Endodermal cell (in vitro differentiated cells): ENCODE measurements around the gene MBD5. TPM values are rescaled to one million over a fixed set of nuclear protein-coding genes. Genes with fewer than 3 reads are reported as not detected.

Experiments used
- DNase-seq: peaks from one replicate; pipeline ENCODE4 v3.0.0-alpha.2; 2017
- H3K27ac ChIP-seq: 2 replicates; pipeline ENCODE4 v1.5.1; 2013; ENCODE audit warnings: mild to moderate bottlenecking, low read depth, low read length, moderate library complexity
- H3K27me3 ChIP-seq: 2 replicates; pipeline ENCODE4 v1.6.1; 2013; ENCODE audit warnings: mild to moderate bottlenecking, low read length, moderate library complexity; ENCODE audit not compliant: insufficient read depth, control insufficient read depth, poor library complexity, severe bottlenecking
- H3K36me3 ChIP-seq: 2 replicates; pipeline ENCODE4 v1.7.0; 2013; ENCODE audit warnings: mild to moderate bottlenecking, low read length, moderate library complexity; ENCODE audit not compliant: control insufficient read depth, insufficient read depth
- H3K4me1 ChIP-seq: one replicate; pipeline ENCODE4 v1.7.0; 2013; ENCODE audit warnings: low read length; ENCODE audit not compliant: control insufficient read depth, insufficient read depth
- H3K4me3 ChIP-seq: 2 replicates; pipeline ENCODE4 v1.5.1; 2013; ENCODE audit warnings: mild to moderate bottlenecking, low read length, moderate library complexity
- H3K9ac ChIP-seq: 2 replicates; pipeline ENCODE4 v1.6.1; 2013; ENCODE audit warnings: mild to moderate bottlenecking, low read length, moderate library complexity; ENCODE audit not compliant: poor library complexity, severe bottlenecking; ENCODE audit errors: extremely low read depth
- H3K9me3 ChIP-seq: 2 replicates; pipeline ENCODE4 v1.6.1; 2013; ENCODE audit warnings: mild to moderate bottlenecking, low read length, moderate library complexity; ENCODE audit not compliant: control insufficient read depth
- H3K27ac Mint-ChIP-seq: 2 replicates; pipeline ENCODE4 v1.8.0; 2020; ENCODE audit warnings: mixed read lengths
- H3K27me3 Mint-ChIP-seq: 2 replicates; pipeline ENCODE4 v1.8.0; 2021; ENCODE audit warnings: mild to moderate bottlenecking, mixed read lengths; ENCODE audit not compliant: insufficient read depth
- H3K36me3 Mint-ChIP-seq: 2 replicates; pipeline ENCODE4 v1.8.0; 2020; ENCODE audit warnings: low read depth, mixed read lengths
- H3K4me1 Mint-ChIP-seq: 2 replicates; pipeline ENCODE4 v1.8.0; 2020; ENCODE audit warnings: mixed read lengths
- H3K4me3 Mint-ChIP-seq: 2 replicates; pipeline ENCODE4 v1.8.0; 2020; ENCODE audit warnings: mild to moderate bottlenecking, moderate library complexity, mixed read lengths
- H3K9me3 Mint-ChIP-seq: 2 replicates; pipeline ENCODE4 v1.8.0; 2020; ENCODE audit warnings: mild to moderate bottlenecking, mixed read lengths
- CTCF ChIP-seq: fragments of 200-600 bp; sonication (generic); conservative IDR thresholded peaks from 2 replicates; pipeline ENCODE4 v1.5.0; 2021; ENCODE audit warnings: antibody characterized with exemption, mild to moderate bottlenecking
- WGBS, 2 experiments: methylation state at CpG; one replicate each; pipeline versions ENCODE4 v1.1.5 to v1.1.7; 2013; ENCODE audit warnings: missing lambda C conversion rate in 2 of 2, mixed read lengths in 1 of 2; ENCODE audit not compliant: insufficient coverage in 1 of 2, insufficient read length in 1 of 2; 5-methylcytosine and 5-hydroxymethylcytosine counted together
- total RNA-seq, 2 donors: library from RNA; stranded (reverse); fragmentation: NEBNext Ultra II Directional in 1 of 2; extraction: Animal tissue kit (Norgen Biotek cat#: 25700) in 1 of 2; gene quantifications; 2 replicates in 1 of 2; 3 replicates in 1 of 2; pipeline ENCODE4 v1.2.1, GENCODE V29; 2021

Gene MBD5
- total RNA-seq, 2 donors from 2014 or later = 49.1 to 55.7 TPM

GRCh38 chr2:148450531-148450930 lies 429.6 kb downstream of the MBD5 start:
- DNase-seq = no peak
- TF ChIP-seq CTCF = no peak
- H3K27me3 Mint-ChIP-seq = no peaks in the 10 kb centered on the region
- WGBS, 2 experiments = 95 to 97% methylated on average over 3 of the region's 3 CpGs
- Histone ChIP-seq H3K27ac (no peak overlapping the region), H3K9ac (no peak overlapping the region), H3K4me1 (no peaks in the 10 kb centered on the region), H3K9me3 (no peaks in the 10 kb centered on the region), H3K27me3 (no peaks in the 10 kb centered on the region), H3K4me3 (no peak overlapping the region), H3K36me3 (no peaks in the 10 kb centered on the region)
- H3K9me3 Mint-ChIP-seq = no peaks in the 10 kb centered on the region
- no peak overlapping the region for H3K27ac Mint-ChIP-seq
- no peaks in the 10 kb centered on the region for H3K4me1 Mint-ChIP-seq
- H3K4me3 Mint-ChIP-seq = no peak overlapping the region
- no peaks in the 10 kb centered on the region for H3K36me3 Mint-ChIP-seq

- H3K27ac ChIP-seq = no peak overlapping the region
- H3K4me3 Mint-ChIP-seq = no peak overlapping the region
- no peaks in the 10 kb centered on the region for H3K9me3 Mint-ChIP-seq
- H3K36me3 Mint-ChIP-seq = no peaks in the 10 kb centered on the region
- no peak for DNase-seq
- no peak overlapping the region for H3K4me3 ChIP-seq
- H3K27me3 ChIP-seq = no peaks in the 10 kb centered on the region
- WGBS, 2 experiments = 92 to 100% methylated on average over 1 to 2 of the region's 2 CpGs
- no peak overlapping the region for H3K9ac ChIP-seq
- no peaks in the 10 kb centered on the region for H3K9me3 ChIP-seq
- no peaks in the 10 kb centered on the region for H3K36me3 ChIP-seq
- no peaks in the 10 kb centered on the region for H3K4me1 Mint-ChIP-seq
- H3K27ac Mint-ChIP-seq = no peak overlapping the region
- H3K27me3 Mint-ChIP-seq = no peaks in the 10 kb centered on the region
- TF ChIP-seq CTCF = no peak
- H3K4me1 ChIP-seq = no peaks in the 10 kb centered on the region
These were observed 430.2 kb downstream of the MBD5 start for GRCh38 chr2:148451046-148451445.

- Mint-ChIP-seq H3K4me3 (no peak overlapping the region), H3K27me3 (no peaks in the 10 kb centered on the region), H3K4me1 (no peaks in the 10 kb centered on the region), H3K27ac (no peak overlapping the region), H3K9me3 (no peaks in the 10 kb centered on the region), H3K36me3 (no peaks in the 10 kb centered on the region)
- no peaks in the 10 kb centered on the region for H3K9me3 ChIP-seq
- H3K4me3 ChIP-seq = no peak overlapping the region
- H3K36me3 ChIP-seq = no peaks in the 10 kb centered on the region
- TF ChIP-seq CTCF = no peak
- H3K9ac ChIP-seq = no peak overlapping the region
- no peak for DNase-seq
- H3K27ac ChIP-seq = no peak overlapping the region
- H3K27me3 ChIP-seq = no peaks in the 10 kb centered on the region
- H3K4me1 ChIP-seq = no peaks in the 10 kb centered on the region
- WGBS, 2 experiments = 86 to 89% methylated on average over 2 to 4 of the region's 4 CpGs
These were observed 434.9 kb downstream of the MBD5 start for GRCh38 chr2:148455791-148456190.
